IMR-90 (cell line): Measurements from ENCODE around the gene KCNH6. TPM values are rescaled to one million over a fixed set of nuclear protein-coding genes. Genes with fewer than 3 reads are reported as not detected.

Experiments
- ATAC-seq: fragments of 200-7000 bp; cut with Tn5 transposase; 2 replicates; pipeline ENCODE4 v1.9.1; 2020; ENCODE audit warnings: low read depth, mild to moderate bottlenecking, moderate library complexity
- BruUV-seq: library from RNA; stranded (reverse); fragments of 400-500 nt; replicated peaks from 2 replicates; lab custom pipeline; 2021; lab: Mats Ljungman, UMichigan
- CTCF ChIA-PET: fragments of 300-600 bp; formaldehyde crosslinking; extraction: SDS; loops from one replicate; lab custom pipeline; 2021; ENCODE audit warnings: antibody characterized with exemption; lab: Yijun Ruan, JAX
- POLR2A ChIA-PET: fragments of 300-600 bp; sonication (Branson Sonifier 250); formaldehyde crosslinking; loops from one replicate; lab custom pipeline; 2022; ENCODE audit warnings: antibody characterized with exemption; ENCODE audit not compliant: unreplicated experiment; lab: Charles Lee
- DNase-seq: peaks from one replicate; pipeline ENCODE4 v3.0.0; 2013
- H2AFZ ChIP-seq: replicated peaks from 2 replicates; pipeline ENCODE3; 2013; ENCODE audit warnings: low read length, mild to moderate bottlenecking; ENCODE audit not compliant: poor library complexity
- H2AK5ac ChIP-seq: 2 replicates; pipeline ENCODE4 v1.6.1; 2013; ENCODE audit warnings: low read depth, low read length, inconsistent platforms
- H2AK9ac ChIP-seq: replicated peaks from 2 replicates; pipeline ENCODE3; 2013; ENCODE audit warnings: mild to moderate bottlenecking, low read depth, low read length, moderate library complexity; ENCODE audit not compliant: poor library complexity
- H2BK120ac ChIP-seq: 2 replicates; pipeline ENCODE4 v1.6.1; 2013; ENCODE audit warnings: low read depth, low read length, inconsistent platforms
- H2BK15ac ChIP-seq: 3 replicates; pipeline ENCODE4 v1.6.1; 2013; ENCODE audit warnings: low read depth, low read length, inconsistent platforms
- H2BK20ac ChIP-seq: 2 replicates; pipeline ENCODE4 v1.6.1; 2013; ENCODE audit warnings: low read depth, mild to moderate bottlenecking, inconsistent platforms, low read length, moderate library complexity
- H2BK5ac ChIP-seq: 2 replicates; pipeline ENCODE4 v1.6.1; 2013; ENCODE audit warnings: mild to moderate bottlenecking, low read depth, low read length, inconsistent platforms; ENCODE audit not compliant: poor library complexity, severe bottlenecking
- H3K14ac ChIP-seq: replicated peaks from 2 replicates; pipeline ENCODE4 v1.6.1; 2013; ENCODE audit warnings: low read depth, low read length, inconsistent platforms
- H3K18ac ChIP-seq: 2 replicates; pipeline ENCODE4 v1.6.1; 2013; ENCODE audit warnings: low read depth, low read length, control low read depth
- H3K23ac ChIP-seq: 2 replicates; pipeline ENCODE4 v1.6.1; 2013; ENCODE audit warnings: low read depth, low read length, inconsistent platforms
- H3K27ac ChIP-seq: 2 replicates; pipeline ENCODE4 v1.5.1; 2013; ENCODE audit warnings: mild to moderate bottlenecking, control low read depth, low read length; ENCODE audit not compliant: insufficient read depth
- H3K27me3 ChIP-seq: 2 replicates; pipeline ENCODE4 v1.6.1; 2013; ENCODE audit warnings: low read length; ENCODE audit not compliant: control insufficient read depth, insufficient read depth
- H3K36me3 ChIP-seq: 2 replicates; pipeline ENCODE4 v1.6.1; 2013; ENCODE audit warnings: low read length, mixed read lengths; ENCODE audit not compliant: control insufficient read depth, insufficient read depth
- H3K4ac ChIP-seq: 2 replicates; pipeline ENCODE4 v1.6.1; 2013; ENCODE audit warnings: low read depth, low read length, inconsistent platforms
- H3K4me1 ChIP-seq: 2 replicates; pipeline ENCODE4 v1.6.1; 2013; ENCODE audit warnings: low read length, mixed read lengths; ENCODE audit not compliant: control insufficient read depth, insufficient read depth
- H3K4me2 ChIP-seq: 2 replicates; pipeline ENCODE4 v1.6.1; 2013; ENCODE audit warnings: low read depth, mild to moderate bottlenecking, control low read depth, low read length, moderate library complexity
- H3K4me3 ChIP-seq: 2 replicates; pipeline ENCODE4 v1.5.1; 2013; ENCODE audit warnings: low read depth, mild to moderate bottlenecking, control low read depth, low read length, moderate library complexity; ENCODE audit not compliant: insufficient read depth
- H3K56ac ChIP-seq: 2 replicates; pipeline ENCODE4 v1.6.1; 2013; ENCODE audit warnings: low read length, inconsistent platforms; ENCODE audit not compliant: insufficient read depth; ENCODE audit errors: extremely low read depth
- H3K79me1 ChIP-seq, 2 experiments: 2 replicates each; pipeline ENCODE4 v1.6.1; 2013; ENCODE audit warnings: low read length in 2 of 2, inconsistent platforms in 1 of 2, low read depth in 1 of 2
- H3K9ac ChIP-seq: 2 replicates; pipeline ENCODE4 v1.6.1; 2013; ENCODE audit warnings: low read depth, low read length, control low read depth
- H3K9me1 ChIP-seq: 2 replicates; pipeline ENCODE4 v1.6.1; 2013; ENCODE audit warnings: low read length, inconsistent platforms; ENCODE audit not compliant: insufficient read depth
- H3K9me3 ChIP-seq: 2 replicates; pipeline ENCODE4 v1.6.1; 2013; ENCODE audit warnings: low read length; ENCODE audit not compliant: control insufficient read depth, insufficient read depth
- H4K20me1 ChIP-seq: 2 replicates; pipeline ENCODE4 v1.6.1; 2013; ENCODE audit warnings: low read length, inconsistent platforms; ENCODE audit not compliant: insufficient read depth
- H4K5ac ChIP-seq: 2 replicates; pipeline ENCODE4 v1.6.1; 2013; ENCODE audit warnings: mild to moderate bottlenecking, low read depth, low read length, control low read depth
- H4K8ac ChIP-seq, 2 experiments: 2 replicates each; pipeline ENCODE4 v1.6.1; 2013; ENCODE audit warnings: low read depth in 2 of 2, low read length in 2 of 2, control low read depth in 1 of 2, inconsistent platforms in 1 of 2
- H4K91ac ChIP-seq: 2 replicates; pipeline ENCODE4 v1.6.1; 2013; ENCODE audit warnings: low read depth, low read length, inconsistent platforms; ENCODE audit not compliant: insufficient read depth
- RCOR1 ChIP-seq: IDR thresholded peaks from 2 replicates; pipeline ENCODE4 v1.6.1; 2012; ENCODE audit warnings: mild to moderate bottlenecking, low read length, improper control_type of control experiment; ENCODE audit not compliant: insufficient replicate concordance
- WGBS, 2 experiments: methylation state at CpG; one replicate each; pipeline versions ENCODE4 v1.1.5 to v1.1.7; 2013; ENCODE audit warnings: missing lambda C conversion rate in 2 of 2; ENCODE audit not compliant: insufficient read length in 1 of 2; ENCODE audit errors: extremely low coverage in 2 of 2; 5-methylcytosine and 5-hydroxymethylcytosine counted together
- dilution Hi-C: fragments of 300-500 bp; cut with HindIII; formaldehyde crosslinking; loops from one replicate; pipeline ENCODE4 v1.14.3; 2018; ENCODE audit warnings: low sequenced_read_pairs; ENCODE audit not compliant: unreplicated experiment
- in situ Hi-C: fragments of 300-500 bp; cut with MboI; formaldehyde crosslinking; loops from 3 replicates; pipeline ENCODE4 v1.14.3; 2019; ENCODE audit warnings: low sequenced_read_pairs, inconsistent platforms, mixed read lengths
- intact Hi-C: fragments of 100-400 bp; cut with micrococcal nuclease; formaldehyde crosslinking; loops from 2 replicates; pipeline ENCODE4 v1.10.0; 2022
- polyA plus RNA-seq, 3 experiments: library from polyadenylated mRNA; depleted of rRNA; stranded (reverse); fragments of >200 nt; gene quantifications; 2 replicates each; pipeline ENCODE4 v1.2.3, GENCODE V29; 2012; ENCODE audit warnings: low replicate concordance in 1 of 3
- total RNA-seq: library from RNA; depleted of rRNA; stranded (reverse); fragments of >200 nt; gene quantifications from 2 replicates; pipeline ENCODE4 v1.2.3, GENCODE V29; 2012

The KCNH6 gene
- total and polyA plus RNA-seq, 2 of the 4 experiments (the other 2 are of a cell fraction): 0.17 to 0.18 TPM

DNA sequence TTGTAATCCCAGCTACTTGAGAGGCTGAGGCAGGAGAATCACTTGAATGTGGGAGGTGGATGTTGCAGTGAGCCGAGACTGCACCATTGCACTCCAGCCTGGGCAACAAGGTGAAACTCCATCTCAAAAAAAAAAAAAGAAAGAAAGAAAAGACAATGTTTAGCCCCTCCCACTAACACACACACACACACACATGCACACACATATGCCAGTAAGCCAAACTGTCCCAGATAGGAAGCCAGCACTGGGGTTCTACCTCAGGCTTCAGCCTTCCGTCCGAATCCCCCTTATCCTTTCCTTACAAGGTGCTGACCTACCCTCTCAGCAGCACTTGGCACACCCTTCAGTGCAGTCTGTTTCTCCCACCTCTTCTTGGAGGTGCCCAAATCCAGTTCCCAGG, 8.7 kb upstream of the KCNH6 start:
- Histone ChIP-seq H3K18ac (no peak overlapping the region), H3K27ac (no peak overlapping the region), H3K27me3 (peaks cover 24% of the 10 kb centered on the region; the same call in 1 of the 2 replicates), H3K9me1 (peaks cover 4% of the 10 kb centered on the region; the same call in 1 of the 2 replicates), H3K79me1 (no peaks in the 10 kb centered on the region), H3K23ac (no peak overlapping the region), H3K56ac (no peak overlapping the region), H3K4me1 (peaks cover 3% of the 10 kb centered on the region), H2AK5ac (no peak overlapping the region), H3K4me2 (no peak overlapping the region), H4K20me1 (no peaks in the 10 kb centered on the region), H2BK15ac (no peak overlapping the region), H2BK5ac (no peak overlapping the region), H3K36me3 (no peaks in the 10 kb centered on the region), H3K14ac (no peak overlapping the region), H3K4me3 (no peak overlapping the region), H4K91ac (no peak overlapping the region), H3K9ac (no peak overlapping the region), H3K4ac (no peak overlapping the region), H2AFZ (no peak overlapping the region), H4K5ac (no peak overlapping the region), H4K8ac (no peak overlapping the region), H2AK9ac (no peak overlapping the region), H2BK20ac (no peak overlapping the region), H3K9me3 (no peaks in the 10 kb centered on the region), H2BK120ac (no peak overlapping the region)
- dilution Hi-C loops (no loop called here), intact Hi-C loops (no loop called here), in situ Hi-C loops (no loop called here)
- DNase-seq (no peak), ATAC-seq (no peak)
- POLR2A ChIA-PET: no interaction called here
- CTCF ChIA-PET: no interaction called here
- no TSS peak for BruUV-seq
- no CpG with 5 or more reads among the region's 3 CpGs for WGBS, 2 experiments
- TF ChIP-seq RCOR1: no peak
